NCI-H2081 treated with DMSO at 0.1 percent for 48 hours (cell line): ENCODE data around the gene AHSP.
"Not testable (repeated sequence)": the region's sequence is repeated elsewhere in the genome, so short reads cannot be mapped to it uniquely, and the experiment has no call there.

Source experiments
- DNase-seq: peaks from one replicate; lab custom pipeline; 2025; lab: John Stamatoyannopoulos, UW

Gene AHSP

GRCh38 chr16:31531096-31531495, 3.4 kb downstream of the AHSP start:
- no peak for DNase-seq

GRCh38 chr16:31532120-31532519, 4.4 kb downstream of the AHSP start:
- DNase-seq: no peak

- no peak for DNase-seq
These were observed 5.2 kb downstream of the AHSP start for GRCh38 chr16:31532896-31533295.

- no peak for DNase-seq
These were observed 8.0 kb downstream of the AHSP start for GRCh38 chr16:31535737-31536136.

GRCh38 chr16:31536804-31537361, 9.2 kb downstream of the AHSP start:
- DNase-seq: no peak

GRCh38 chr16:31537362-31538242, 9.9 kb downstream of the AHSP start:
- DNase-seq: no peak

- not testable (repeated sequence) for DNase-seq
These were observed 10.5 kb downstream of the AHSP start for GRCh38 chr16:31538243-31538598.

- not testable (repeated sequence) for DNase-seq
These were observed 12.1 kb downstream of the AHSP start for GRCh38 chr16:31539762-31540161.

- DNase-seq: no peak
These were observed 15.1 kb downstream of the AHSP start for GRCh38 chr16:31542763-31543162.

- DNase-seq: no peak
These were observed 33.9 kb downstream of the AHSP start for GRCh38 chr16:31561426-31562233.

- DNase-seq: no peak
These were observed 41.1 kb downstream of the AHSP start for GRCh38 chr16:31568577-31569359.

GRCh38 chr16:31569360-31569717, 41.6 kb downstream of the AHSP start:
- no peak for DNase-seq

- DNase-seq: no peak
These were observed 45.1 kb downstream of the AHSP start for GRCh38 chr16:31572821-31573220.

GRCh38 chr16:31574159-31574558, 46.5 kb downstream of the AHSP start:
- DNase-seq: not testable (repeated sequence)

- DNase-seq: no peak
These were observed 49.7 kb downstream of the AHSP start for GRCh38 chr16:31577411-31577810.
